ENCODE data around the gene FSD1. TPM values are rescaled to one million over a fixed set of nuclear protein-coding genes. Genes with fewer than 3 reads are reported as not detected.

The FSD1 gene
- total and polyA plus RNA-seq, 9 of the 15 experiments (the other 6 are each of a cell fraction or from before 2014, with no cell fraction given), result 0.11 to 1.9 (median 0.94) TPM; not detected in 1

DNA sequence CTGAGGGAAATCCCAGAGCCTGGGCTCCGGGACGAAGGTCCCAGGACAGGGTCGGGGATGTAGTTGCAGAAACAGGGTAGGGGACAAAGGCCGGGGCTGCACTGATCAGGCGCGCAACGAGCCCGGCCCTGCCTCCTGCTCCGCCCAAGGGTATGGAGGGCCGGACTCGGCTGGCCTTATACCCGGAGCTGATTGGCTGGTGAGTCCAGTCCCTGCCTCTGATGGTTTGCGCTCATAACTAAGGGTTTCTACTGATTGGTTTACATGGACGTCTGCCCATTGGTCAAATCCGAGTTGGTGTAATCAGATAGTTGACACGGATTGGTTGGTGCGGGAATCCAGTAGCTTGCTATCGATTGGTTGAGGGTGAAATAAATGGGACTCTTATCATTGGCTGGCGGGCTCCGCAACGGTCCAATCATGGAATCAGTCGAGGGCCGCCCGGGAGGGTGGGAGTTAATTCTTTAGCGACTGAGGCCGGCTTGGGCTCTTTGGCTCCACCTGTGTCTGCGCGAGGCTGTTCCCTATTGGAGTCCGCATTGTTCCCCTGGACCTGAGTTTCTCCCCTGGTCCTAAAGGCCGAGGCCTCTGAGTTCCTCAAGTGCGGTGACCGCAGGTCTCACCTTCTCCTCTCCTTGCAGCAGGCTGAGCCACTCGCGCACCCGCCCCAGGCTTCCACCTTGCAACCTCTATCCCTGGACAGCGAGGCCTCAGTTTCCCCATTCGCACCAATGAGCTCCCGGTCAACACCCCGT lies 38.4 kb downstream of the FSD1 start (continued):
- TF ChIP-seq ZNF589 (CRISPR knock-in tag; IDR thresholded peaks at IDR 0.05; ENCODE audit: low read depth) (peak; percentile 100), EP300 (IDR thresholded peaks at IDR 0.05; ENCODE audit: low read length) (0 out of 2 replicates have a peak, but pooled peaks have one; percentile 4), CAMTA2 (CRISPR knock-in tag; conservative IDR thresholded peaks at IDR 0.05) (0 out of 2 replicates have a peak, but pooled peaks have one; percentile 63), HDGF (IDR thresholded peaks at IDR 0.05) (no peak), L3MBTL2 (IDR thresholded peaks at IDR 0.05) (peak; percentile 86), SMARCA4 (IDR thresholded peaks at IDR 0.05) (peak; percentile 55; the same call in 1 of the 2 replicates), YY1 (IDR thresholded peaks at IDR 0.05; ENCODE audit: borderline replicate concordance in 1 of 3, control insufficient read depth in 1 of 3, extremely low read depth in 1 of 3, insufficient read depth in 3 of 3, insufficient read length in 1 of 3, insufficient replicate concordance in 2 of 3, low read depth in 1 of 3, low read length in 2 of 3) (peak in 1 of 3 experiments; percentile 43), FOXM1 (IDR thresholded peaks at IDR 0.05; ENCODE audit: low read depth) (peak; percentile 73), FOXM1 (CRISPR knock-in tag; IDR thresholded peaks at IDR 0.05; ENCODE audit: low read depth) (0 out of 2 replicates have a peak, but pooled peaks have one; percentile 51), COPS2 (conservative IDR thresholded peaks at IDR 0.05) (no peak), ZNF431 (CRISPR knock-in tag; IDR thresholded peaks at IDR 0.05) (no peak; the same call in 1 of the 2 replicates), ARHGAP35 (IDR thresholded peaks at IDR 0.05; ENCODE audit: partially characterized antibody) (no peak), BCOR (IDR thresholded peaks at IDR 0.05) (peak; percentile 98)
- TF ChIP-seq, protein P1, sequence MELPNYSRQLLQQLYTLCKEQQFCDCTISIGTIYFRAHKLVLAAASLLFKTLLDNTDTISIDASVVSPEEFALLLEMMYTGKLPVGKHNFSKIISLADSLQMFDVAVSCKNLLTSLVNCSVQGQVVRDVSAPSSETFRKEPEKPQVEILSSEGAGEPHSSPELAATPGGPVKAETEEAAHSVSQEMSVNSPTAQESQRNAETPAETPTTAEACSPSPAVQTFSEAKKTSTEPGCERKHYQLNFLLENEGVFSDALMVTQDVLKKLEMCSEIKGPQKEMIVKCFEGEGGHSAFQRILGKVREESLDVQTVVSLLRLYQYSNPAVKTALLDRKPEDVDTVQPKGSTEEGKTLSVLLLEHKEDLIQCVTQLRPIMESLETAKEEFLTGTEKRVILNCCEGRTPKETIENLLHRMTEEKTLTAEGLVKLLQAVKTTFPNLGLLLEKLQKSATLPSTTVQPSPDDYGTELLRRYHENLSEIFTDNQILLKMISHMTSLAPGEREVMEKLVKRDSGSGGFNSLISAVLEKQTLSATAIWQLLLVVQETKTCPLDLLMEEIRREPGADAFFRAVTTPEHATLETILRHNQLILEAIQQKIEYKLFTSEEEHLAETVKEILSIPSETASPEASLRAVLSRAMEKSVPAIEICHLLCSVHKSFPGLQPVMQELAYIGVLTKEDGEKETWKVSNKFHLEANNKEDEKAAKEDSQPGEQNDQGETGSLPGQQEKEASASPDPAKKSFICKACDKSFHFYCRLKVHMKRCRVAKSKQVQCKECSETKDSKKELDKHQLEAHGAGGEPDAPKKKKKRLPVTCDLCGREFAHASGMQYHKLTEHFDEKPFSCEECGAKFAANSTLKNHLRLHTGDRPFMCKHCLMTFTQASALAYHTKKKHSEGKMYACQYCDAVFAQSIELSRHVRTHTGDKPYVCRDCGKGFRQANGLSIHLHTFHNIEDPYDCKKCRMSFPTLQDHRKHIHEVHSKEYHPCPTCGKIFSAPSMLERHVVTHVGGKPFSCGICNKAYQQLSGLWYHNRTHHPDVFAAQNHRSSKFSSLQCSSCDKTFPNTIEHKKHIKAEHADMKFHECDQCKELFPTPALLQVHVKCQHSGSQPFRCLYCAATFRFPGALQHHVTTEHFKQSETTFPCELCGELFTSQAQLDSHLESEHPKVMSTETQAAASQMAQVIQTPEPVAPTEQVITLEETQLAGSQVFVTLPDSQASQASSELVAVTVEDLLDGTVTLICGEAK (IDR thresholded peaks at IDR 0.05), result 0 out of 2 replicates have a peak, but pooled peaks have one; percentile 29
- TF ChIP-seq, protein P1 (CRISPR knock-in tag; IDR thresholded peaks at IDR 0.05), result no peak
- TF ChIP-seq, protein P2, sequence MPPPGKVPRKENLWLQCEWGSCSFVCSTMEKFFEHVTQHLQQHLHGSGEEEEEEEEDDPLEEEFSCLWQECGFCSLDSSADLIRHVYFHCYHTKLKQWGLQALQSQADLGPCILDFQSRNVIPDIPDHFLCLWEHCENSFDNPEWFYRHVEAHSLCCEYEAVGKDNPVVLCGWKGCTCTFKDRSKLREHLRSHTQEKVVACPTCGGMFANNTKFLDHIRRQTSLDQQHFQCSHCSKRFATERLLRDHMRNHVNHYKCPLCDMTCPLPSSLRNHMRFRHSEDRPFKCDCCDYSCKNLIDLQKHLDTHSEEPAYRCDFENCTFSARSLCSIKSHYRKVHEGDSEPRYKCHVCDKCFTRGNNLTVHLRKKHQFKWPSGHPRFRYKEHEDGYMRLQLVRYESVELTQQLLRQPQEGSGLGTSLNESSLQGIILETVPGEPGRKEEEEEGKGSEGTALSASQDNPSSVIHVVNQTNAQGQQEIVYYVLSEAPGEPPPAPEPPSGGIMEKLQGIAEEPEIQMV (tag; conservative IDR thresholded peaks at IDR 0.05; ENCODE audit: low read depth), result peak; percentile 83
